Caco-2 (cell line): Measurements from ENCODE around the gene AGPAT3. TPM values are rescaled to one million over a fixed set of nuclear protein-coding genes. Genes with fewer than 3 reads are reported as not detected.

ENCODE experiments used
- BruUV-seq: library from RNA; stranded (reverse); fragments of 400-500 nt; replicated peaks from 2 replicates; lab custom pipeline; 2021; lab: Mats Ljungman, UMichigan
- CTCF ChIA-PET: fragments of 300-600 bp; sonication (Branson Sonifier 250); formaldehyde crosslinking; loops from one replicate; lab custom pipeline; 2022; ENCODE audit warnings: antibody characterized with exemption; lab: Charles Lee
- POLR2A ChIA-PET: fragments of 300-600 bp; sonication (Branson Sonifier 250); formaldehyde crosslinking; loops from one replicate; lab custom pipeline; 2022; ENCODE audit warnings: antibody characterized with exemption; lab: Charles Lee
- DNase-seq, 2 experiments: peaks; one replicate each; pipeline versions ENCODE4 v3.0.0 to v3.0.0-alpha.2; 2020 to 2022
- H3K27me3 ChIP-seq: replicated peaks from 2 replicates; pipeline ENCODE4 v1.6.0; 2011; ENCODE audit warnings: low read length; ENCODE audit not compliant: control insufficient read depth, insufficient read depth
- H3K36me3 ChIP-seq: 2 replicates; pipeline ENCODE4 v1.5.1; 2011; ENCODE audit warnings: low read length; ENCODE audit not compliant: control insufficient read depth, insufficient read depth
- H3K4me1 ChIP-seq: fragments of 250-450 bp; sonication (Bioruptor Pico); 2 replicates; pipeline ENCODE4 v1.5.1; 2020; ENCODE audit warnings: mild to moderate bottlenecking
- H3K4me3 ChIP-seq: 2 replicates; pipeline ENCODE4 v1.5.1; 2011; ENCODE audit warnings: low read depth, mild to moderate bottlenecking, control low read depth, low read length
- H3K9me3 ChIP-seq: fragments of 250-450 bp; sonication (Bioruptor Pico); 2 replicates; pipeline ENCODE4 v1.5.1; 2020; ENCODE audit warnings: mild to moderate bottlenecking, moderate library complexity
- H3K27ac Mint-ChIP-seq: one replicate; pipeline ENCODE4 v1.8.0; 2022; ENCODE audit warnings: mixed read lengths; ENCODE audit not compliant: unreplicated experiment
- H3K27me3 Mint-ChIP-seq: one replicate; pipeline ENCODE4 v1.8.0; 2022; ENCODE audit warnings: mixed read lengths; ENCODE audit not compliant: insufficient read depth, unreplicated experiment
- H3K36me3 Mint-ChIP-seq: one replicate; pipeline ENCODE4 v1.8.0; 2022; ENCODE audit warnings: mild to moderate bottlenecking, mixed read lengths; ENCODE audit not compliant: insufficient read depth, unreplicated experiment
- H3K4me1 Mint-ChIP-seq: one replicate; pipeline ENCODE4 v1.8.0; 2022; ENCODE audit warnings: low read depth, mixed read lengths; ENCODE audit not compliant: unreplicated experiment
- H3K4me3 Mint-ChIP-seq: one replicate; pipeline ENCODE4 v1.8.0; 2022; ENCODE audit warnings: mild to moderate bottlenecking, moderate library complexity, mixed read lengths; ENCODE audit not compliant: unreplicated experiment
- H3K9me3 Mint-ChIP-seq: one replicate; pipeline ENCODE4 v1.8.0; 2022; ENCODE audit warnings: mixed read lengths; ENCODE audit not compliant: unreplicated experiment
- intact Hi-C: fragments of 100-400 bp; cut with micrococcal nuclease; formaldehyde crosslinking; loops from one replicate; pipeline ENCODE4 v1.10.0; 2022; ENCODE audit not compliant: unreplicated experiment
- total RNA-seq: library from RNA; stranded (reverse); gene quantifications from 2 replicates; pipeline ENCODE4 v1.2.3, GENCODE V29; 2022
- TF ChIP-seq, protein P1 (sequence below), 2 experiments: fragments of 200-600 bp in 1 of 2; IDR thresholded peaks; 1 replicate in 1 of 2; 2 replicates in 1 of 2; pipeline versions ENCODE4 v1.5.1 to v1.8.0; 2011 to 2022; ENCODE audit warnings: antibody characterized with exemption in 1 of 2, control low read depth in 1 of 2, inconsistent platforms in 1 of 2, low read depth in 1 of 2, low read length in 1 of 2, mild to moderate bottlenecking in 1 of 2, moderate library complexity in 1 of 2; ENCODE audit not compliant: insufficient read depth in 1 of 2, severe bottlenecking in 1 of 2, unreplicated experiment in 1 of 2

The AGPAT3 gene
- total RNA-seq, 1 experiment from 2014 or later, result 61.8 TPM

DNA sequence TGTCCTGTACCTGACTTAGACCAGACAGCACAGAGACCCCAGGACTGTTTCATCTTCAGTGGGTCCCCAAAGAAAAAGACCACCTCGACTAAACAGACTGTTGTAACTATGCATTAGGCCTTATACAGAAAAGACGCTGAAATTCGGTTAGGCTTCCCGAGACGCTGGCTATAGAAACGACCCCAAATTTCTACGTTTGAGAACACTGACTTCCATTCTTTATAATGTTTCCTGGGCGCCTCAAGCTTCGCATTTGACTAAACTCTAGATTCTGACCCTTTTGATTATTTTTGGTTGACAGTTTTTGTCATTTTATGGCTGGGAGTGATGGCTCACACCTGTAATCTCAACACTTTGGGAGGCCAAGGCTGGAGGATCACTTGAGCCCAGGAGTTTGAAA lies 146.1 kb downstream of the AGPAT3 start:
- Histone ChIP-seq H3K27me3 (no peaks in the 10 kb centered on the region), H3K36me3 (no peaks in the 10 kb centered on the region), H3K4me3 (peak overlapping the region; percentile 54), H3K4me1 (peaks cover 5% of the 10 kb centered on the region), H3K9me3 (no peaks in the 10 kb centered on the region)
- no peak for DNase-seq
- CTCF ChIA-PET, result no interaction called here
- Mint-ChIP-seq H3K27ac (peak overlapping the region; percentile 83), H3K36me3 (peaks cover 13% of the 10 kb centered on the region), H3K9me3 (no peaks in the 10 kb centered on the region), H3K4me3 (peak overlapping the region; percentile 91), H3K4me1 (no peaks in the 10 kb centered on the region), H3K27me3 (no peaks in the 10 kb centered on the region)
- BruUV-seq, result TSS peak; percentile 82
- TF ChIP-seq, protein P1, sequence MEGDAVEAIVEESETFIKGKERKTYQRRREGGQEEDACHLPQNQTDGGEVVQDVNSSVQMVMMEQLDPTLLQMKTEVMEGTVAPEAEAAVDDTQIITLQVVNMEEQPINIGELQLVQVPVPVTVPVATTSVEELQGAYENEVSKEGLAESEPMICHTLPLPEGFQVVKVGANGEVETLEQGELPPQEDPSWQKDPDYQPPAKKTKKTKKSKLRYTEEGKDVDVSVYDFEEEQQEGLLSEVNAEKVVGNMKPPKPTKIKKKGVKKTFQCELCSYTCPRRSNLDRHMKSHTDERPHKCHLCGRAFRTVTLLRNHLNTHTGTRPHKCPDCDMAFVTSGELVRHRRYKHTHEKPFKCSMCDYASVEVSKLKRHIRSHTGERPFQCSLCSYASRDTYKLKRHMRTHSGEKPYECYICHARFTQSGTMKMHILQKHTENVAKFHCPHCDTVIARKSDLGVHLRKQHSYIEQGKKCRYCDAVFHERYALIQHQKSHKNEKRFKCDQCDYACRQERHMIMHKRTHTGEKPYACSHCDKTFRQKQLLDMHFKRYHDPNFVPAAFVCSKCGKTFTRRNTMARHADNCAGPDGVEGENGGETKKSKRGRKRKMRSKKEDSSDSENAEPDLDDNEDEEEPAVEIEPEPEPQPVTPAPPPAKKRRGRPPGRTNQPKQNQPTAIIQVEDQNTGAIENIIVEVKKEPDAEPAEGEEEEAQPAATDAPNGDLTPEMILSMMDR (IDR thresholded peaks at IDR 0.05; ENCODE audit: insufficient read depth in 1 of 2, low read depth in 1 of 2, low read length in 1 of 2, severe bottlenecking in 1 of 2, unreplicated experiment in 1 of 2), result no peak
- intact Hi-C loops, result no loop called here
- POLR2A ChIA-PET, result no interaction called here

DNA sequence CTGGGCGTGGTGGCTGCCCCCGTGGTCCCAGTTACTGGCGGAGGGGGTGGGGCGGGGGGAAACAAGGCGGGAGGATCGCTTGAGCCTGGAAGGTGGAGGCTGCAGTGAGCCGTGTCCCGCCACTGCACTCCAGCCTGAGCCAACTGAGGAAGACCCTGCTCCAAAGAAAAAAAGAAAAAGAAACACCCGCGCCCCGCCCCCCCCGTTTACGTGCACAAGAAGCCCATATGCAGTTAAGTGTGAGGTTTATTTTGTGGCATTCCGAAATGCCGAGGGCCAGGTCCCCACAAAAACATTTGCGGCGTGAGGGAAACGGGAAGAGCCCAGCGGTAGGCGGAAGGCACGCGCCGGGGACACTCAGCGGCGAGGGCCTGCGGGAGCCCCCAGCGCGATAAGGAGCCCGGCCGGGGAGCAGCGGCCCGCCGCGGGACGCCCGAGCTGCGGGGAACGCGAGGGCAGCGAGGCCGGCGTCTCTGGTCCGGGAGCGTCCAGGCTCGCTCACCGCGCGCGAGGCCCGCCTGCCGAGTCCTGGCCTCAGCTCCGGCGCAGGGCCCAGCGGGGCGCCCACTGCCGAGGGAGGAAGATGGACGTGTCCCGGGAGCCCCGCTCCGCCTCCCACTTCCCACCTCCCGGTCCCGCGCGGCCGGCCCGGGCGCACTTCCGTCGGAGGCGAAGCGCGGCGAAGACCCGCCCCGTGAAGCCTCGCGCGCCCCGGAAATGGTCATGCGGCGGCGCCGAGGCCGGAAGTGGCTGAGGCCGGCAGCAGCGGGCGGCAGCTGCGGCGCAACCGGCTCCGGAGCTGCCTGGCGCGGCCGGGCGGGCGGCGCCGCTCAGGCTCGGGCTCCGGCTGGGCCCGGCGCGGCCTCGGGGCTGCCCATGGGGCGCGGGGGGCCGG lies 146.8 kb downstream of the AGPAT3 start, which contains the start of gene TRAPPC10:
Gene TRAPPC10, plus strand, starts transcription at position 731 of the 895 bp plus-strand sequence. CDS start 185 bp downstream, outside the sequence.
- H3K27me3 Mint-ChIP-seq, result no peaks in the 10 kb centered on the region
- intact Hi-C loops, result no loop called here
- ChIA-PET CTCF (no interaction called here), POLR2A (interaction anchor here (0.7 kb wide), 1 partner anchor 778 kb away, joined by 7 read pairs; no protein-coding TSS in a partner anchor)
- Histone ChIP-seq H3K9me3 (no peaks in the 10 kb centered on the region), H3K36me3 (no peaks in the 10 kb centered on the region), H3K27me3 (no peaks in the 10 kb centered on the region), H3K4me1 (peaks cover 5% of the 10 kb centered on the region), H3K4me3 (peak within 1 kb of the TSS; percentile 54)
- H3K9me3 Mint-ChIP-seq, result no peaks in the 10 kb centered on the region
- TF ChIP-seq, protein P1 (IDR thresholded peaks at IDR 0.05; ENCODE audit: insufficient read depth in 1 of 2, low read depth in 1 of 2, low read length in 1 of 2, severe bottlenecking in 1 of 2, unreplicated experiment in 1 of 2), result no peak
- no peaks in the 10 kb centered on the region for H3K4me1 Mint-ChIP-seq
- peaks cover 13% of the 10 kb centered on the region for H3K36me3 Mint-ChIP-seq
- DNase-seq, result peak; percentile 81 to 88
- no TSS peak for BruUV-seq
- H3K4me3 Mint-ChIP-seq, result peak within 1 kb of the TSS; percentile 91
- peak within 1 kb of the TSS; percentile 83 for H3K27ac Mint-ChIP-seq

DNA sequence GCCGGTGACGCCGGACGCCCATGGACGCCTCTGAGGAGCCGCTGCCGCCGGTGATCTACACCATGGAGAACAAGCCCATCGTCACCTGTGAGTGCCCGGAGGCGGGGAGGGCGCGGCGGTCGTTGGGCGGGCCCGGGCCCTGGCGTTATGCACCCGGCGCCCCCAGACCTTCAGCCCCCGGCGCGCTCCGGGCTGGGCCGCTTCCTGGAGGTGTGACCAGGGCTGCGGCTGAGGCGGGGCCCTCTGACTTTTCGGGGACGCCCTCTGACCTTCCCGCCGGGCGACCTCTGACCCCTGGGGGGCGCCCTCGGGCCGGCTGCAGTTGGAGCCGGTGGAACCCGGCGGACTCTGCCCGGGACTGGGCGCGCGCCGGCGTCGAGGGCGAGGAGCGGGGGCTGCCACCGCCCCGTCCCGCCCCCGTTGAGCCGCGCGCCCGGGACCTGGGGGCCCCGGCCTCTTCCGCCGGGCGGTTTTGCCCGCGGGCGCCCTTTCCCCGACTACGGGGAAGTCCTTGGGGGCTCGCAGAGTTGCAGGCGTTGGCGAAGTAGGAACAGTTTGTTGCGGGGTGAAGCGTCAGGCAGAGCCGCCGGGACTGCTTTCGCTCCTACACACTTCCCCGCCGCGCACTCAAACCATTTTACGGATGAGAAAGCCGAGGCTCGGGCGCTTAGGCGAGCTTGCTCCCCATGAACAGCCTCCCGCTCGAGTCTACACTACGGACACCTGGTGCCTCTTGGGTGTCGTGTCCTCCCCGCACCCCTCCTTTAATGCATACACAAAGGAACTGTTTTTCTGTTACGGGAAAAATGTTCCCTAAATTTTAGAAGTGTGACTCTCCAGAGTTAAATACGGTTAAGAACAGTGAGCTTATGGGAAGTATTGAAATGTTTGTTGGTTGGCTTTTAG lies 147.7 kb downstream of the AGPAT3 start:
- ChIA-PET POLR2A (no interaction called here), CTCF (no interaction called here)
- no peaks in the 10 kb centered on the region for H3K4me1 Mint-ChIP-seq
- H3K4me1 ChIP-seq, result peaks cover 5% of the 10 kb centered on the region
- H3K36me3 Mint-ChIP-seq, result peaks cover 13% of the 10 kb centered on the region
- TF ChIP-seq, protein P1 (IDR thresholded peaks at IDR 0.05; ENCODE audit: insufficient read depth in 1 of 2, low read depth in 1 of 2, low read length in 1 of 2, severe bottlenecking in 1 of 2, unreplicated experiment in 1 of 2), result peak; percentile 44 to 55
- DNase-seq, result peak; percentile 78 to 89
- peak overlapping the region; percentile 79 for H3K27ac Mint-ChIP-seq
- no peaks in the 10 kb centered on the region for H3K36me3 ChIP-seq
- no peaks in the 10 kb centered on the region for H3K27me3 Mint-ChIP-seq
- H3K9me3 ChIP-seq, result no peaks in the 10 kb centered on the region
- BruUV-seq, result no TSS peak
- intact Hi-C loops, result no loop called here
- peak overlapping the region; percentile 54 for H3K4me3 ChIP-seq
- no peaks in the 10 kb centered on the region for H3K27me3 ChIP-seq
- H3K4me3 Mint-ChIP-seq, result peak overlapping the region; percentile 91
- H3K9me3 Mint-ChIP-seq, result no peaks in the 10 kb centered on the region
